Measurements from ENCODE around the gene SORL1.

Gene SORL1

GRCh38 chr11:121471167-121471566 lies 19.1 kb downstream of the SORL1 start:
- CTCF ChIA-PET, result no interaction called here
- DNase-seq (ENCODE audit: extremely low spot score), result no peak
- POLR2A ChIA-PET, result no interaction called here
- TF ChIP-seq ELF4 (IDR thresholded peaks at IDR 0.05) (no peak), SUZ12 (IDR thresholded peaks at IDR 0.05) (no peak)

- POLR2A ChIA-PET, result no interaction called here
- CTCF ChIA-PET, result no interaction called here
- DNase-seq (ENCODE audit: extremely low spot score), result no peak
- TF ChIP-seq L3MBTL2 (conservative IDR thresholded peaks at IDR 0.05) (no peak), PKNOX1 (IDR thresholded peaks at IDR 0.05) (no peak), ZNF384 (IDR thresholded peaks at IDR 0.05) (no peak), SUZ12 (IDR thresholded peaks at IDR 0.05) (no peak), NFRKB (IDR thresholded peaks at IDR 0.05) (no peak), BHLHE40 (IDR thresholded peaks at IDR 0.05; ENCODE audit: borderline replicate concordance) (no peak), HDGF (IDR thresholded peaks at IDR 0.05; ENCODE audit: borderline replicate concordance) (no peak), TARDBP (IDR thresholded peaks at IDR 0.05) (no peak), CTBP1 (IDR thresholded peaks at IDR 0.05; ENCODE audit: borderline replicate concordance) (no peak), FOXA1 (IDR thresholded peaks at IDR 0.05) (no peak), LEF1 (IDR thresholded peaks at IDR 0.05; ENCODE audit: borderline replicate concordance) (no peak), ELF4 (IDR thresholded peaks at IDR 0.05) (no peak), FOXK2 (IDR thresholded peaks at IDR 0.05) (no peak), SP1 (IDR thresholded peaks at IDR 0.05) (no peak), ARNT (IDR thresholded peaks at IDR 0.05) (no peak), FOXM1 (IDR thresholded peaks at IDR 0.05; ENCODE audit: borderline replicate concordance) (no peak)
Measured at GRCh38 chr11:121472312-121472711, 20.2 kb downstream of the SORL1 start.

GRCh38 chr11:121473064-121473777 lies 21.1 kb downstream of the SORL1 start:
- TF ChIP-seq ZNF384 (IDR thresholded peaks at IDR 0.05), result no peak
- TF ChIP-seq PKNOX1 (IDR thresholded peaks at IDR 0.05), result no peak
- TF ChIP-seq ELF4 (IDR thresholded peaks at IDR 0.05), result no peak
- TF ChIP-seq SP1 (IDR thresholded peaks at IDR 0.05), result no peak
- no peak for TF ChIP-seq HDGF (IDR thresholded peaks at IDR 0.05; ENCODE audit: borderline replicate concordance)
- TF ChIP-seq TARDBP (IDR thresholded peaks at IDR 0.05), result no peak
- no peak for TF ChIP-seq BHLHE40 (IDR thresholded peaks at IDR 0.05; ENCODE audit: borderline replicate concordance)
- TF ChIP-seq NFRKB (IDR thresholded peaks at IDR 0.05), result no peak
- TF ChIP-seq CTBP1 (IDR thresholded peaks at IDR 0.05; ENCODE audit: borderline replicate concordance), result no peak
- TF ChIP-seq FOXA1 (IDR thresholded peaks at IDR 0.05), result no peak
- ChIA-PET POLR2A (no interaction called here), CTCF (no interaction called here)
- no peak for DNase-seq (ENCODE audit: extremely low spot score)

- ChIA-PET CTCF (no interaction called here), POLR2A (no interaction called here)
- no peak for DNase-seq (ENCODE audit: extremely low spot score)
- no peak for TF ChIP-seq ZNF384 (IDR thresholded peaks at IDR 0.05)
- no peak for TF ChIP-seq SP1 (IDR thresholded peaks at IDR 0.05)
- no peak for TF ChIP-seq HDGF (IDR thresholded peaks at IDR 0.05; ENCODE audit: borderline replicate concordance)
- no peak for TF ChIP-seq ELF4 (IDR thresholded peaks at IDR 0.05)
- TF ChIP-seq FOXK2 (IDR thresholded peaks at IDR 0.05), result no peak
- no peak for TF ChIP-seq NFRKB (IDR thresholded peaks at IDR 0.05)
- no peak for TF ChIP-seq ARNT (IDR thresholded peaks at IDR 0.05)
- no peak for TF ChIP-seq L3MBTL2 (conservative IDR thresholded peaks at IDR 0.05)
- no peak for TF ChIP-seq CTBP1 (IDR thresholded peaks at IDR 0.05; ENCODE audit: borderline replicate concordance)
- no peak for TF ChIP-seq FOXA1 (IDR thresholded peaks at IDR 0.05)
Measured at GRCh38 chr11:121474680-121475079, 22.6 kb downstream of the SORL1 start.

GRCh38 chr11:121476379-121477032 lies 24.4 kb downstream of the SORL1 start:
- ChIA-PET CTCF (no interaction called here), POLR2A (no interaction called here)
- DNase-seq (ENCODE audit: extremely low spot score), result no peak
- TF ChIP-seq FOXM1 (IDR thresholded peaks at IDR 0.05; ENCODE audit: borderline replicate concordance) (no peak), TARDBP (IDR thresholded peaks at IDR 0.05) (no peak)

GRCh38 chr11:121478226-121478894 lies 26.2 kb downstream of the SORL1 start:
- DNase-seq (ENCODE audit: extremely low spot score), result no peak
- CTCF ChIA-PET, result no interaction called here
- TF ChIP-seq CTBP1 (IDR thresholded peaks at IDR 0.05; ENCODE audit: borderline replicate concordance), result no peak
- TF ChIP-seq FOXM1 (IDR thresholded peaks at IDR 0.05; ENCODE audit: borderline replicate concordance), result no peak
- TF ChIP-seq PKNOX1 (IDR thresholded peaks at IDR 0.05), result no peak
- no peak for TF ChIP-seq ARNT (IDR thresholded peaks at IDR 0.05)
- no peak for TF ChIP-seq ELF4 (IDR thresholded peaks at IDR 0.05)
- no peak for TF ChIP-seq LEF1 (IDR thresholded peaks at IDR 0.05; ENCODE audit: borderline replicate concordance)
- no peak for TF ChIP-seq HDGF (IDR thresholded peaks at IDR 0.05; ENCODE audit: borderline replicate concordance)
- no peak for TF ChIP-seq L3MBTL2 (conservative IDR thresholded peaks at IDR 0.05)
- no peak for TF ChIP-seq BHLHE40 (IDR thresholded peaks at IDR 0.05; ENCODE audit: borderline replicate concordance)
- TF ChIP-seq NFRKB (IDR thresholded peaks at IDR 0.05), result no peak
- no peak for TF ChIP-seq SUZ12 (IDR thresholded peaks at IDR 0.05)
- TF ChIP-seq FOXA1 (IDR thresholded peaks at IDR 0.05), result no peak
- TF ChIP-seq FOXK2 (IDR thresholded peaks at IDR 0.05), result no peak
- TF ChIP-seq ZNF384 (IDR thresholded peaks at IDR 0.05), result no peak
- POLR2A ChIA-PET, result no interaction called here
